A549 (cell line): ENCODE results near the gene DPM3.

Experiments used
- CHD2 ChIP-seq: fragments of 150-350 bp; IDR thresholded peaks from 2 replicates; pipeline ENCODE4 v1.6.1; 2014; ENCODE audit warnings: low read length; ENCODE audit not compliant: partially characterized antibody
- ESRRA ChIP-seq: fragments of 150-350 bp; IDR thresholded peaks from 2 replicates; pipeline ENCODE4 v1.6.1; 2014; ENCODE audit warnings: mild to moderate bottlenecking, low read length, borderline replicate concordance
- MAZ ChIP-seq: fragments of 150-350 bp; IDR thresholded peaks from 2 replicates; pipeline ENCODE4 v1.6.1; 2014; ENCODE audit warnings: antibody characterized with exemption, low read depth, low read length, borderline replicate concordance
- MYC ChIP-seq: IDR thresholded peaks from 2 replicates; pipeline ENCODE4 v1.6.1; 2012; ENCODE audit warnings: mild to moderate bottlenecking, inconsistent platforms, low read length, improper control_type of control experiment, borderline replicate concordance
- POLR2A ChIP-seq: IDR thresholded peaks from 2 replicates; pipeline ENCODE4 v1.6.1; 2012; ENCODE audit warnings: mild to moderate bottlenecking, low read length
- RAD21 ChIP-seq, 2 experiments: fragments of >200 bp in 1 of 2; sonication (Bioruptor Twin) in 1 of 2; formaldehyde crosslinking in 1 of 2; IDR thresholded peaks in 1 of 2; conservative IDR thresholded peaks in 1 of 2; 2 replicates in 1 of 2; 3 replicates in 1 of 2; pipeline ENCODE4 v1.6.1; 2012 to 2018; ENCODE audit warnings: inconsistent platforms in 1 of 2
- RFX5 ChIP-seq: fragments of 450-650 bp; IDR thresholded peaks from 2 replicates; pipeline ENCODE4 v1.7.1; 2014; ENCODE audit warnings: antibody characterized with exemption, mild to moderate bottlenecking, moderate library complexity
- SREBF2 ChIP-seq: fragments of 450-650 bp; IDR thresholded peaks from 2 replicates; pipeline ENCODE4 v1.6.1; 2014; ENCODE audit warnings: mild to moderate bottlenecking, moderate library complexity
- TP53 ChIP-seq: fragments of 250-450 bp; sonication (Bioruptor Pico); IDR thresholded peaks from 2 replicates; pipeline ENCODE4 v1.5.0; 2021; ENCODE audit warnings: mild to moderate bottlenecking, moderate library complexity
- ZFP36 ChIP-seq: fragments of 450-650 bp; IDR thresholded peaks from 2 replicates; pipeline ENCODE4 v1.6.1; 2014; ENCODE audit warnings: borderline replicate concordance; ENCODE audit not compliant: partially characterized antibody
- TF ChIP-seq, protein P1 (sequence below): fragments of >200 bp; sonication (Bioruptor Twin); formaldehyde crosslinking; IDR thresholded peaks from 3 replicates; pipeline ENCODE4 v1.5.1; 2016
- TF ChIP-seq, protein P2 (sequence below): fragments of 200-600 bp; sonication (generic); IDR thresholded peaks from 2 replicates; pipeline ENCODE4 v1.6.1; 2016; ENCODE audit warnings: antibody characterized with exemption, mild to moderate bottlenecking, moderate library complexity
- TF ChIP-seq, protein P3 (sequence below): IDR thresholded peaks from 2 replicates; pipeline ENCODE4 v1.6.1; 2012

DNA sequence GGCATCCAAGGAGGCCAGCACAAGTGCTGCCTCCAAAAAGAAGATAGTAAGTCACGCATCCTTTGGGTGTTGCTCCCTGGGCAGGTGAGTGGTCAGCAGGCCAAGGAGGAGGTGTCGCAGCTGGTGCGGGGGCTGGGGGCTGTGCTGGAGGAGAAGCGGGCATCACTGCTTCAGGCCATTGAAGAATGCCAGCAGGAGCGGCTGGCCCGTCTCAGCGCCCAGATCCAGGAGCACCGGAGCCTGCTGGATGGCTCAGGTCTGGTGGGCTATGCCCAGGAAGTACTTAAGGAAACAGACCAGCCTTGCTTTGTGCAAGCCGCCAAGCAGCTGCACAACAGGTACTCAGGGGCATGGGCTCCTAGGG is 37.6 kb upstream of the DPM3 start:
- TF ChIP-seq, protein P1, sequence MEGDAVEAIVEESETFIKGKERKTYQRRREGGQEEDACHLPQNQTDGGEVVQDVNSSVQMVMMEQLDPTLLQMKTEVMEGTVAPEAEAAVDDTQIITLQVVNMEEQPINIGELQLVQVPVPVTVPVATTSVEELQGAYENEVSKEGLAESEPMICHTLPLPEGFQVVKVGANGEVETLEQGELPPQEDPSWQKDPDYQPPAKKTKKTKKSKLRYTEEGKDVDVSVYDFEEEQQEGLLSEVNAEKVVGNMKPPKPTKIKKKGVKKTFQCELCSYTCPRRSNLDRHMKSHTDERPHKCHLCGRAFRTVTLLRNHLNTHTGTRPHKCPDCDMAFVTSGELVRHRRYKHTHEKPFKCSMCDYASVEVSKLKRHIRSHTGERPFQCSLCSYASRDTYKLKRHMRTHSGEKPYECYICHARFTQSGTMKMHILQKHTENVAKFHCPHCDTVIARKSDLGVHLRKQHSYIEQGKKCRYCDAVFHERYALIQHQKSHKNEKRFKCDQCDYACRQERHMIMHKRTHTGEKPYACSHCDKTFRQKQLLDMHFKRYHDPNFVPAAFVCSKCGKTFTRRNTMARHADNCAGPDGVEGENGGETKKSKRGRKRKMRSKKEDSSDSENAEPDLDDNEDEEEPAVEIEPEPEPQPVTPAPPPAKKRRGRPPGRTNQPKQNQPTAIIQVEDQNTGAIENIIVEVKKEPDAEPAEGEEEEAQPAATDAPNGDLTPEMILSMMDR = no peak
- TF ChIP-seq TP53 (CRISPR knock-in tag) = no peak
- no peak for TF ChIP-seq RAD21 (conservative IDR thresholded peaks at IDR 0.05 in 1 of 2, IDR thresholded peaks at IDR 0.05 in 1 of 2)
- TF ChIP-seq, protein P2, sequence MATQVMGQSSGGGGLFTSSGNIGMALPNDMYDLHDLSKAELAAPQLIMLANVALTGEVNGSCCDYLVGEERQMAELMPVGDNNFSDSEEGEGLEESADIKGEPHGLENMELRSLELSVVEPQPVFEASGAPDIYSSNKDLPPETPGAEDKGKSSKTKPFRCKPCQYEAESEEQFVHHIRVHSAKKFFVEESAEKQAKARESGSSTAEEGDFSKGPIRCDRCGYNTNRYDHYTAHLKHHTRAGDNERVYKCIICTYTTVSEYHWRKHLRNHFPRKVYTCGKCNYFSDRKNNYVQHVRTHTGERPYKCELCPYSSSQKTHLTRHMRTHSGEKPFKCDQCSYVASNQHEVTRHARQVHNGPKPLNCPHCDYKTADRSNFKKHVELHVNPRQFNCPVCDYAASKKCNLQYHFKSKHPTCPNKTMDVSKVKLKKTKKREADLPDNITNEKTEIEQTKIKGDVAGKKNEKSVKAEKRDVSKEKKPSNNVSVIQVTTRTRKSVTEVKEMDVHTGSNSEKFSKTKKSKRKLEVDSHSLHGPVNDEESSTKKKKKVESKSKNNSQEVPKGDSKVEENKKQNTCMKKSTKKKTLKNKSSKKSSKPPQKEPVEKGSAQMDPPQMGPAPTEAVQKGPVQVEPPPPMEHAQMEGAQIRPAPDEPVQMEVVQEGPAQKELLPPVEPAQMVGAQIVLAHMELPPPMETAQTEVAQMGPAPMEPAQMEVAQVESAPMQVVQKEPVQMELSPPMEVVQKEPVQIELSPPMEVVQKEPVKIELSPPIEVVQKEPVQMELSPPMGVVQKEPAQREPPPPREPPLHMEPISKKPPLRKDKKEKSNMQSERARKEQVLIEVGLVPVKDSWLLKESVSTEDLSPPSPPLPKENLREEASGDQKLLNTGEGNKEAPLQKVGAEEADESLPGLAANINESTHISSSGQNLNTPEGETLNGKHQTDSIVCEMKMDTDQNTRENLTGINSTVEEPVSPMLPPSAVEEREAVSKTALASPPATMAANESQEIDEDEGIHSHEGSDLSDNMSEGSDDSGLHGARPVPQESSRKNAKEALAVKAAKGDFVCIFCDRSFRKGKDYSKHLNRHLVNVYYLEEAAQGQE = no peak
- TF ChIP-seq POLR2A = no peak
- no peak for TF ChIP-seq CHD2
- TF ChIP-seq ZFP36 = no peak
- TF ChIP-seq MYC = no peak
- TF ChIP-seq SREBF2 = no peak
- TF ChIP-seq MAZ = no peak
- TF ChIP-seq, protein P3, sequence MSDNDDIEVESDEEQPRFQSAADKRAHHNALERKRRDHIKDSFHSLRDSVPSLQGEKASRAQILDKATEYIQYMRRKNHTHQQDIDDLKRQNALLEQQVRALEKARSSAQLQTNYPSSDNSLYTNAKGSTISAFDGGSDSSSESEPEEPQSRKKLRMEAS = no peak
- no peak for TF ChIP-seq RFX5
- no peak for TF ChIP-seq ESRRA
